ENCODE measurements around the gene CYB5R4. TPM values are rescaled to one million over a fixed set of nuclear protein-coding genes. Genes with fewer than 3 reads are reported as not detected.

CYB5R4 gene
- polyA plus RNA-seq (2012; rRNA removed) = 3.3 and 4.4 TPM in 2 replicates
- 6.2 and 6.5 TPM in 2 replicates for polyA plus RNA-seq (2012; cell fraction: cytosol; rRNA removed)
- polyA plus RNA-seq (2012; cell fraction: nucleus; rRNA removed) = 1.4 and 2.3 TPM in 2 replicates

GRCh38 chr6:83859410-83860358 is at the start of gene CYB5R4:
Gene CYB5R4, plus strand, starts transcription at chr6:83859689. Its CDS starts 94 bp downstream, at chr6:83859783.
- Histone ChIP-seq H3K9me2 (no peaks in the 10 kb centered on the region), H3K4me1 (ENCODE audit: control insufficient read depth in 1 of 2, insufficient read depth in 2 of 2, low read depth in 1 of 2, low read length in 1 of 2) (peaks cover 4 to 16% of the 10 kb centered on the region in 2 experiments; a peak in 3 of 4 replicates), H3K79me2 (ENCODE audit: insufficient read depth) (peaks cover 31% of the 10 kb centered on the region), H3K27me3 (ENCODE audit: insufficient read depth) (peaks cover 4% of the 10 kb centered on the region), H3K36me3 (replicated peaks in 1 of 2; ENCODE audit: control insufficient read depth in 1 of 2, insufficient read depth in 2 of 2, low read length in 1 of 2) (peaks cover 5 to 8% of the 10 kb centered on the region in 2 experiments), H2AFZ (ENCODE audit: low read depth) (peak within 1 kb of the TSS; percentile 89), H3F3A (replicated peaks; ENCODE audit: insufficient read depth) (no peaks in the 10 kb centered on the region), H4K20me1 (ENCODE audit: insufficient read depth) (peaks cover 6% of the 10 kb centered on the region; the same call in 1 of the 2 replicates), H3K27ac (ENCODE audit: low read depth in 2 of 2, low read length in 1 of 2) (peak within 1 kb of the TSS; percentile 57 to 74; a peak in 3 of 4 replicates), H3K4me3 (ENCODE audit: low read depth in 2 of 2, low read length in 1 of 2) (peak within 1 kb of the TSS; percentile 69 to 85), H3K9me3 (no peaks in the 10 kb centered on the region), H3K4me2 (peak within 1 kb of the TSS; percentile 88), H3K9ac (peak within 1 kb of the TSS; percentile 68)
- POLR2A ChIA-PET = interaction anchor here (0.9 to 1.4 kb wide), 4 partner anchors 13 to 244 kb away, joined by 3 to 6 read pairs (median 4); partner anchors contain the start of gene SNAP91
- DNase-seq = peak; percentile 96
- CTCF ChIA-PET = interaction anchor here (0.6 to 2.2 kb wide), 11 partner anchors 20 to 638 kb away, joined by 3 to 8 read pairs (median 3); partner anchors contain the start of gene CEP162
- 1% methylated on average over 32 of the region's 53 CpGs for WGBS (ENCODE audit: low lambda C conversion rate)
- no peak for TF ChIP-seq EZH2phosphoT487 (IDR thresholded peaks at IDR 0.05; ENCODE audit: borderline replicate concordance, low read depth)
- TF ChIP-seq FOSL2 (IDR thresholded peaks at IDR 0.05; ENCODE audit: borderline replicate concordance, low read depth) = no peak
- peak; percentile 100 for TF ChIP-seq REST (IDR thresholded peaks at IDR 0.05; ENCODE audit: low read depth, low read length)
- TF ChIP-seq RCOR1 (IDR thresholded peaks at IDR 0.05; ENCODE audit: low read length) = peak; percentile 72
- peak; percentile 79; the same call in 1 of the 2 replicates for TF ChIP-seq MAX (IDR thresholded peaks at IDR 0.05; ENCODE audit: low read depth)
- TF ChIP-seq CHD2 (IDR thresholded peaks at IDR 0.05; ENCODE audit: low read length, partially characterized antibody) = no peak
- no peak for TF ChIP-seq JUND (IDR thresholded peaks at IDR 0.05)
- peak; percentile 70 for TF ChIP-seq TAF1 (IDR thresholded peaks at IDR 0.05; ENCODE audit: borderline replicate concordance, low read depth, low read length)
- TF ChIP-seq POLR2AphosphoS5 (IDR thresholded peaks at IDR 0.05; ENCODE audit: low read depth, low read length) = peak; percentile 92
- TF ChIP-seq FOXM1 (IDR thresholded peaks at IDR 0.05; ENCODE audit: low read depth) = no peak
- peak; percentile 97 for TF ChIP-seq ELF1 (IDR thresholded peaks at IDR 0.05)
- peak; percentile 99 for TF ChIP-seq SIN3A (IDR thresholded peaks at IDR 0.05; ENCODE audit: borderline replicate concordance, low read depth, low read length)
- TF ChIP-seq, protein P1, sequence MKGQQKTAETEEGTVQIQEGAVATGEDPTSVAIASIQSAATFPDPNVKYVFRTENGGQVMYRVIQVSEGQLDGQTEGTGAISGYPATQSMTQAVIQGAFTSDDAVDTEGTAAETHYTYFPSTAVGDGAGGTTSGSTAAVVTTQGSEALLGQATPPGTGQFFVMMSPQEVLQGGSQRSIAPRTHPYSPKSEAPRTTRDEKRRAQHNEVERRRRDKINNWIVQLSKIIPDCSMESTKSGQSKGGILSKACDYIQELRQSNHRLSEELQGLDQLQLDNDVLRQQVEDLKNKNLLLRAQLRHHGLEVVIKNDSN (IDR thresholded peaks at IDR 0.05; ENCODE audit: borderline replicate concordance, low read depth) = no peak
- TF ChIP-seq FOXJ3 (CRISPR knock-in tag; IDR thresholded peaks at IDR 0.05) = no peak
- TF ChIP-seq YY1 (IDR thresholded peaks at IDR 0.05; ENCODE audit: low read depth) = no peak
- TF ChIP-seq EP300 (IDR thresholded peaks at IDR 0.05; ENCODE audit: borderline replicate concordance in 1 of 2, low read depth in 1 of 2, low read length in 1 of 2) = no peak
- TF ChIP-seq MXI1 (IDR thresholded peaks at IDR 0.05; ENCODE audit: low read depth, low read length) = peak; percentile 63; the same call in 1 of the 2 replicates
- TF ChIP-seq RXRA (IDR thresholded peaks at IDR 0.05; ENCODE audit: borderline replicate concordance, low read depth) = no peak
- TF ChIP-seq MEF2A (IDR thresholded peaks at IDR 0.05; ENCODE audit: borderline replicate concordance, low read depth) = no peak
- TF ChIP-seq, protein P2, sequence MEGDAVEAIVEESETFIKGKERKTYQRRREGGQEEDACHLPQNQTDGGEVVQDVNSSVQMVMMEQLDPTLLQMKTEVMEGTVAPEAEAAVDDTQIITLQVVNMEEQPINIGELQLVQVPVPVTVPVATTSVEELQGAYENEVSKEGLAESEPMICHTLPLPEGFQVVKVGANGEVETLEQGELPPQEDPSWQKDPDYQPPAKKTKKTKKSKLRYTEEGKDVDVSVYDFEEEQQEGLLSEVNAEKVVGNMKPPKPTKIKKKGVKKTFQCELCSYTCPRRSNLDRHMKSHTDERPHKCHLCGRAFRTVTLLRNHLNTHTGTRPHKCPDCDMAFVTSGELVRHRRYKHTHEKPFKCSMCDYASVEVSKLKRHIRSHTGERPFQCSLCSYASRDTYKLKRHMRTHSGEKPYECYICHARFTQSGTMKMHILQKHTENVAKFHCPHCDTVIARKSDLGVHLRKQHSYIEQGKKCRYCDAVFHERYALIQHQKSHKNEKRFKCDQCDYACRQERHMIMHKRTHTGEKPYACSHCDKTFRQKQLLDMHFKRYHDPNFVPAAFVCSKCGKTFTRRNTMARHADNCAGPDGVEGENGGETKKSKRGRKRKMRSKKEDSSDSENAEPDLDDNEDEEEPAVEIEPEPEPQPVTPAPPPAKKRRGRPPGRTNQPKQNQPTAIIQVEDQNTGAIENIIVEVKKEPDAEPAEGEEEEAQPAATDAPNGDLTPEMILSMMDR (IDR thresholded peaks at IDR 0.05) = peak; percentile 59
- TF ChIP-seq ZBTB33 (IDR thresholded peaks at IDR 0.05; ENCODE audit: borderline replicate concordance, low read depth) = no peak
- TF ChIP-seq GABPA (IDR thresholded peaks at IDR 0.05; ENCODE audit: low read depth) = peak; percentile 54; the same call in 1 of the 2 replicates
- no peak for TF ChIP-seq TEAD4 (IDR thresholded peaks at IDR 0.05; ENCODE audit: borderline replicate concordance, insufficient read depth)
